Esophagus squamous epithelium (tissue), 4 donors: ENCODE results near the gene PMEPA1.

Experiments used
- POLR2A ChIP-seq, 4 donors: fragments of 450-650 bp; IDR thresholded peaks; one replicate each; pipeline ENCODE4 v1.6.1; 2017; ENCODE audit warnings: antibody characterized with exemption in 4 of 4, mild to moderate bottlenecking in 4 of 4, moderate library complexity in 3 of 4
- TF ChIP-seq, protein P1 (sequence below), 6 experiments: fragments of 450-650 bp in 4 of 6; fragments of 200-600 bp in 2 of 6; sonication (generic) in 2 of 6; IDR thresholded peaks; one replicate each; pipeline ENCODE4 v1.5.1; 2016 to 2019; ENCODE audit warnings: antibody characterized with exemption in 6 of 6, mild to moderate bottlenecking in 4 of 6, moderate library complexity in 4 of 6

DNA sequence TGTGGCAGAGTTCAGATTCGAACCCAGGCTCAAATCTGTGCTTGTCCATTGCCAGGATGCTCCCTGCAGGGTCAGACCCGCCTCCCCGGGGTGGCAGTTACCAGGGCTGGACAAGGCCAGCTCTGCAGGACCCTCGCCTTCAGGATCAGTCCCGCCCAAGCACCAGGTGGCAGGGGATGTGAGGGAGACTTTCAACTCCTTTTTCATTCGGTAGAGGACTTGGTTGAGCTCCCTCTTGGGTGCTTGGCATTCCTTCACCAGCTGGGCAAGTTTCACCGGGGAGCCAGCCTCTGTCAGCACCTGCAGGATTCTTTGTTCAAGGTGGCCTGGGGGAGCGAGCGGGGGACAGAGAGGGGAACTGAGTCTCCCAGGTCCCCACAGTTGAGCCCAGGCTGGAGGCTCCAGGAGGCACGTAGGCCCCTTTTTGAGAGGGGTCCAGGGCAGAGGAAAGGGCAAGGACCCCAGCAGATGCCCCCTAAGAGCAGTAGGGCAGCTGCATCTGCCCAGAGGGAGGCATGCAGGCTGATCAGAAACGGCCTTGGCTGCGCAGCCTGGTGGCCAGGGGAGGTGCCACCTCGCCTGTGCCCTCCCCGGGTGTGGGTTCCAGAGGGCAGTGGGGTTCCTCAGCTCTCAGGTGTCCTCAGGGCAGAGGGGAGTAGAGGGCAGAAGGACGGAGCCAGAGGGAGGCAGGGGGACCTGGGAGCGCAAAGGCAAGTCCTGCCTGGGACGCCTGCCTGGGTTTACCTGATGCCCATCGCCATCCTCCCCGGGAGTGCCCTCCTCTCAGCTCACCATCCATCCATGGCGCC, 93.5 kb downstream of the PMEPA1 start:
- no peak for TF ChIP-seq POLR2A (IDR thresholded peaks at IDR 0.05)
- TF ChIP-seq, protein P1, sequence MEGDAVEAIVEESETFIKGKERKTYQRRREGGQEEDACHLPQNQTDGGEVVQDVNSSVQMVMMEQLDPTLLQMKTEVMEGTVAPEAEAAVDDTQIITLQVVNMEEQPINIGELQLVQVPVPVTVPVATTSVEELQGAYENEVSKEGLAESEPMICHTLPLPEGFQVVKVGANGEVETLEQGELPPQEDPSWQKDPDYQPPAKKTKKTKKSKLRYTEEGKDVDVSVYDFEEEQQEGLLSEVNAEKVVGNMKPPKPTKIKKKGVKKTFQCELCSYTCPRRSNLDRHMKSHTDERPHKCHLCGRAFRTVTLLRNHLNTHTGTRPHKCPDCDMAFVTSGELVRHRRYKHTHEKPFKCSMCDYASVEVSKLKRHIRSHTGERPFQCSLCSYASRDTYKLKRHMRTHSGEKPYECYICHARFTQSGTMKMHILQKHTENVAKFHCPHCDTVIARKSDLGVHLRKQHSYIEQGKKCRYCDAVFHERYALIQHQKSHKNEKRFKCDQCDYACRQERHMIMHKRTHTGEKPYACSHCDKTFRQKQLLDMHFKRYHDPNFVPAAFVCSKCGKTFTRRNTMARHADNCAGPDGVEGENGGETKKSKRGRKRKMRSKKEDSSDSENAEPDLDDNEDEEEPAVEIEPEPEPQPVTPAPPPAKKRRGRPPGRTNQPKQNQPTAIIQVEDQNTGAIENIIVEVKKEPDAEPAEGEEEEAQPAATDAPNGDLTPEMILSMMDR (IDR thresholded peaks at IDR 0.05), result no peak
